ENCODE measurements around the gene TOMM20L.

DNA sequence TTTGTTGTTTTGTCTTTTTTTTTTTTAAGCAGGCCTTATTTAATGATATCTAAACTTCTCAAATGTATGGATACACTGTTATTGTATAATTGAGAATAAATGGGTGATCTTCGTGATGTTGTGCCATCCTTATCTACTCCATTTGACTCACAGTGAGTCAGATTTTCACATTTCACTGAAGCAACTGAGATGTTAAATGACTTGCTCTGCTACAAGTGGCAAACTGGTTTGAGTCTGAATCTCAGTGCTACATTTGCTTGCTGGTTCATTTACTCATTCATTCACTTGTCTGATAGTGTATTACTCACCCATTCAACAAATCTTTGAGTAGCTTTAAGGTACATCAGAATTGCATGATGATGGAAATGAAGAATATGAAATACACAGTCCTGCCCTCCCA lies 34.4 kb downstream of the TOMM20L start:
- TF ChIP-seq, protein P1, sequence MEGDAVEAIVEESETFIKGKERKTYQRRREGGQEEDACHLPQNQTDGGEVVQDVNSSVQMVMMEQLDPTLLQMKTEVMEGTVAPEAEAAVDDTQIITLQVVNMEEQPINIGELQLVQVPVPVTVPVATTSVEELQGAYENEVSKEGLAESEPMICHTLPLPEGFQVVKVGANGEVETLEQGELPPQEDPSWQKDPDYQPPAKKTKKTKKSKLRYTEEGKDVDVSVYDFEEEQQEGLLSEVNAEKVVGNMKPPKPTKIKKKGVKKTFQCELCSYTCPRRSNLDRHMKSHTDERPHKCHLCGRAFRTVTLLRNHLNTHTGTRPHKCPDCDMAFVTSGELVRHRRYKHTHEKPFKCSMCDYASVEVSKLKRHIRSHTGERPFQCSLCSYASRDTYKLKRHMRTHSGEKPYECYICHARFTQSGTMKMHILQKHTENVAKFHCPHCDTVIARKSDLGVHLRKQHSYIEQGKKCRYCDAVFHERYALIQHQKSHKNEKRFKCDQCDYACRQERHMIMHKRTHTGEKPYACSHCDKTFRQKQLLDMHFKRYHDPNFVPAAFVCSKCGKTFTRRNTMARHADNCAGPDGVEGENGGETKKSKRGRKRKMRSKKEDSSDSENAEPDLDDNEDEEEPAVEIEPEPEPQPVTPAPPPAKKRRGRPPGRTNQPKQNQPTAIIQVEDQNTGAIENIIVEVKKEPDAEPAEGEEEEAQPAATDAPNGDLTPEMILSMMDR (conservative IDR thresholded peaks at IDR 0.05): no peak
- TF ChIP-seq EZH2 (IDR thresholded peaks at IDR 0.05; ENCODE audit: low read depth): no peak
